ENCODE results near the gene HERC2.
"Not testable (repeated sequence)": the region's sequence is repeated elsewhere in the genome, so short reads cannot be mapped to it uniquely, and the experiment has no call there.

HERC2 gene, protein sequence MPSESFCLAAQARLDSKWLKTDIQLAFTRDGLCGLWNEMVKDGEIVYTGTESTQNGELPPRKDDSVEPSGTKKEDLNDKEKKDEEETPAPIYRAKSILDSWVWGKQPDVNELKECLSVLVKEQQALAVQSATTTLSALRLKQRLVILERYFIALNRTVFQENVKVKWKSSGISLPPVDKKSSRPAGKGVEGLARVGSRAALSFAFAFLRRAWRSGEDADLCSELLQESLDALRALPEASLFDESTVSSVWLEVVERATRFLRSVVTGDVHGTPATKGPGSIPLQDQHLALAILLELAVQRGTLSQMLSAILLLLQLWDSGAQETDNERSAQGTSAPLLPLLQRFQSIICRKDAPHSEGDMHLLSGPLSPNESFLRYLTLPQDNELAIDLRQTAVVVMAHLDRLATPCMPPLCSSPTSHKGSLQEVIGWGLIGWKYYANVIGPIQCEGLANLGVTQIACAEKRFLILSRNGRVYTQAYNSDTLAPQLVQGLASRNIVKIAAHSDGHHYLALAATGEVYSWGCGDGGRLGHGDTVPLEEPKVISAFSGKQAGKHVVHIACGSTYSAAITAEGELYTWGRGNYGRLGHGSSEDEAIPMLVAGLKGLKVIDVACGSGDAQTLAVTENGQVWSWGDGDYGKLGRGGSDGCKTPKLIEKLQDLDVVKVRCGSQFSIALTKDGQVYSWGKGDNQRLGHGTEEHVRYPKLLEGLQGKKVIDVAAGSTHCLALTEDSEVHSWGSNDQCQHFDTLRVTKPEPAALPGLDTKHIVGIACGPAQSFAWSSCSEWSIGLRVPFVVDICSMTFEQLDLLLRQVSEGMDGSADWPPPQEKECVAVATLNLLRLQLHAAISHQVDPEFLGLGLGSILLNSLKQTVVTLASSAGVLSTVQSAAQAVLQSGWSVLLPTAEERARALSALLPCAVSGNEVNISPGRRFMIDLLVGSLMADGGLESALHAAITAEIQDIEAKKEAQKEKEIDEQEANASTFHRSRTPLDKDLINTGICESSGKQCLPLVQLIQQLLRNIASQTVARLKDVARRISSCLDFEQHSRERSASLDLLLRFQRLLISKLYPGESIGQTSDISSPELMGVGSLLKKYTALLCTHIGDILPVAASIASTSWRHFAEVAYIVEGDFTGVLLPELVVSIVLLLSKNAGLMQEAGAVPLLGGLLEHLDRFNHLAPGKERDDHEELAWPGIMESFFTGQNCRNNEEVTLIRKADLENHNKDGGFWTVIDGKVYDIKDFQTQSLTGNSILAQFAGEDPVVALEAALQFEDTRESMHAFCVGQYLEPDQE (N-terminal part only)

GRCh38 chr15:28322129-28322588 lies at the start of gene HERC2:
HERC2 (minus strand) TSS chr15:28322179; CDS start chr15:28321433, 746 bp downstream.
- not testable (repeated sequence) for DNase-seq

- DNase-seq, result not testable (repeated sequence)
Observed at GRCh38 chr15:28365502-28365901, 43.5 kb upstream of the HERC2 start.

DNA sequence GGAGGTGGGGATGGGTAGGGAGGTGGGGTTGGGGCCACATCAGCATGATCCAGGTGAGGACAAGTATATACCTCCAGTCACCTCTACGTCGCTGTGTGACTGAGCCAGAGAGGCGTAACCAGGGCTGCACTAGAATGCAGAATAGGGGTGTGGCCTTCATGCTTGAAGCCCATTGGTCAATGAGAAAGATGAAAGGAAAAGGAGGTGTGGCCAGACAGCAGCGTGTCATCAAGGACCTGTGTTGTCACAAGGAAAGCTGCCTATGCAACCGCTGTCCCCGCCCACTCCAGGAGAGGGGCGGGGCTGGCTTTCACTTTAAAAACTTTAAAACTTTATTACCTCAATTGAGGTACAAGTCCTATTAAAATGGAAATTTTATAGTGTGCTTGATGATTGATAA lies 36.0 kb upstream of the HERC2 start, which contains the start of gene GOLGA6L24:
Gene GOLGA6L24 (minus strand): TSS at position 101 of the 400 bp plus-strand sequence. CDS start 61 bp downstream, at position 40.
- DNase-seq, result not testable (repeated sequence)

GRCh38 chr15:28321358-28322078 lies 461 bp downstream of the HERC2 start:
- not testable (repeated sequence) for DNase-seq

- not testable (repeated sequence) for DNase-seq
Observed at GRCh38 chr15:28319725-28320124, 2.3 kb downstream of the HERC2 start.

- DNase-seq, result not testable (repeated sequence)
Observed at GRCh38 chr15:28318828-28319227, 3.2 kb downstream of the HERC2 start.

DNA sequence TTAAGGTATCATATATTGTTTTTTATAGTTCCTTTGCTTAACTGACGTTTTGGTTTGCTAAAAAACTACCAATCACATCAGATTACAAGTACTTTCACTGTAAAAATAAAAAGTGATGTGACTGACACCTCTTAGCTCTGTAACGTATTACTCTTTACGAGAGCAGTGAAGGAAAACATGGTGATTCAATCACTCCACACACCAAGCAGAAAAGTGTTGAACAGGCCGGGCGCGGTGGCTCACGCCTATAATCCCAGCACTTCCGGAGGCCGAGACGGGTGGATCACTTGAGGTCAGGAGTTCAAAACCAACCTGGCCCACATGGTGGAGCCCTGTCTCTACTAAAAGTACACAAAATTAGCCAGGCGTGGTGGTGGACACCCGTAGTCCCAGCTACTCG lies 3.9 kb downstream of the HERC2 start:
- DNase-seq, result not testable (repeated sequence)

DNA sequence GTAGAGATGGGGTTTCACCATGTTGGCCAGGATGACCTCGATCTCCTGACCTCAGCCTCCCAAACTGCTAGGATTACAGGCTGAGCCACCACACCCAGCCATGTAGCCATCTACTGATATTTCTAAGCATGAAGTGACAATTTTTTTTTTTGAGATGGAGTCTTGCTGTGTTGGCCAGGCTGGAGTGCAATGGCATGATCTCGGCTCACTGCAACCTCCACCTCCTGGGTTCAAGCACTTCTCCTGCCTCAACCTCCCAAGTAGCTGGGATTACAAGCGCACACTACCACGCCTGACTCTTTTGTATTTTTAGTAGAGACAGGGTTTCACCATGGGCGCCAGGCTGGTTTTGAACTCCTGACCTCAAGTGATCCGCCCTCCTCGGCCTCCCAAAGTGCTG lies 5.0 kb downstream of the HERC2 start:
- DNase-seq, result not testable (repeated sequence)

DNA sequence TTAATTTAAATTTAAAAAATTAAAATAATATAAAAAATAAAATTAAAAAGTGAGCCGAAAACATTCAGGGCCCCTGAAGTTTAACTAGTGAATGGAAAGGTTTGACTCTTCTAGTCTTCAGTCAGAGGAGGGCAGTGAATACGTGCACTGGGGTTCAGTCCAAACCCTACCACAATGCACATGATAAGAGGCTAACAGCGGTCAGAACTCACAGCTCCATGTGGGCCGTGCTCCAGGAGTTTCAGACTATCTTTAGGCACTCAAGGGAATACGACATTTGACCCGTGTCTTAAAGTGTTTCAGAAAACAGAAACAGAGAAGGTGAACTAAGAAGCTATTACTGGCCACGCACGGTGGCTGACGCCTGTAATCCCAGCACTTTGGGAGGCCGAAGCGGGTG lies 11.5 kb downstream of the HERC2 start:
- DNase-seq, result not testable (repeated sequence)

DNA sequence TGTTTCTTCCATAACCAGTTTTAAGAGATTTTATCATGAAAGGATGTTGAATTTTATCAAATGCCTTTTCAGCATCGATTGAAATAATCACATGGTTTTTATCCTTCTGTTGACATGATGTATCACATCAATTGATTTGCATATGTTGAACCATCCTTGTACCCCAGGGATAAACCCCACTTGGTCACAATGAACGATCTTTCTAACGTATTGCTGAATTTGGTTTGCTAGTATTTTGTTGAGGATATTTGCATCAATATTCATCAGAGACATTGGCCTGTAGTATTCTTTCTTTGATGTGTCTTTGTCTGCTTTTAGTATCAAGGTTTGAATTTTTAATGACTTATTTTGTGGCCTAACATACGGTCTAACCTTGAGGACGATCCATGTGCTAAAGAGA lies 13.3 kb downstream of the HERC2 start:
- not testable (repeated sequence) for DNase-seq

GRCh38 chr15:28305700-28306099 lies 16.3 kb downstream of the HERC2 start:
- not testable (repeated sequence) for DNase-seq

GRCh38 chr15:28297434-28297833 lies 24.5 kb downstream of the HERC2 start:
- not testable (repeated sequence) for DNase-seq

DNA sequence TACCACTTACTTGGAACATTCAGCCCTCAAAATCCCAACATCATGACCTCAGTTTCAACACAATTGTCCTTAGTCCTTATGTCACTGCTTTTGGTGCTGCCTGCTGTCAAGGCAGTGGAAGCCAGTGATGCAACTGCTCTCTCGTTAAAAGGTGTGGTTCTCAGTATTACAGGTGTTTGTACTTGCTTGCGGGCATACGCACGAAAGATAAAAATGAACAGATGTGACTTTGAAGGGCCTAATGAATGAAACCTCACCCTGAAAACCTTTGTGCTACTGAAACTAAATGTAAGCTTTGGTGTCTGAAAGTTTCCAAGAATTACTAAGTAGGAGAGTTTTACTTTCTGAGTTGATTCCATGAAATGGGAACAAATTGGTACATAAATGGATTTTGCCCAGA lies 25.2 kb downstream of the HERC2 start:
- DNase-seq, result not testable (repeated sequence)

- DNase-seq, result not testable (repeated sequence)
Observed at GRCh38 chr15:28295009-28295563, 26.9 kb downstream of the HERC2 start.

DNA sequence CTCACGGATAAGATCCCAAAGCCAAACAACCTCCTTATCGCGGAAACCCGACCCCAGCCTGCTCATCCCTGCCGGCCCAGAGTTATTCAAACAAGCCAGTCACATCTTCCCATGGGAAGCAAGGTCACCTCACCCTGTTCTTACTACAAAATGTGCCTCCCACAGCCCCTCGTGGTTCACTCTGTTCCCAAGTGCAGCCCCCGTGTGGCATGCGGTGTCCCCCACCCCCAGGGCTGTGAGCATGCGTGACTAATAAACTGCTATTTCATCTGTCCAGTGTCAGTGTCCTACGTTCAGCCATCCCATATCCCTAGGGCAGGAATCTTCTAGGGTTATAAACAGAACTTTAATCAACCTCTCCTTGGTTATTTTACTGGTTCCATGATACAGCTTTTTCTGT lies 27.4 kb downstream of the HERC2 start:
- not testable (repeated sequence) for DNase-seq

DNA sequence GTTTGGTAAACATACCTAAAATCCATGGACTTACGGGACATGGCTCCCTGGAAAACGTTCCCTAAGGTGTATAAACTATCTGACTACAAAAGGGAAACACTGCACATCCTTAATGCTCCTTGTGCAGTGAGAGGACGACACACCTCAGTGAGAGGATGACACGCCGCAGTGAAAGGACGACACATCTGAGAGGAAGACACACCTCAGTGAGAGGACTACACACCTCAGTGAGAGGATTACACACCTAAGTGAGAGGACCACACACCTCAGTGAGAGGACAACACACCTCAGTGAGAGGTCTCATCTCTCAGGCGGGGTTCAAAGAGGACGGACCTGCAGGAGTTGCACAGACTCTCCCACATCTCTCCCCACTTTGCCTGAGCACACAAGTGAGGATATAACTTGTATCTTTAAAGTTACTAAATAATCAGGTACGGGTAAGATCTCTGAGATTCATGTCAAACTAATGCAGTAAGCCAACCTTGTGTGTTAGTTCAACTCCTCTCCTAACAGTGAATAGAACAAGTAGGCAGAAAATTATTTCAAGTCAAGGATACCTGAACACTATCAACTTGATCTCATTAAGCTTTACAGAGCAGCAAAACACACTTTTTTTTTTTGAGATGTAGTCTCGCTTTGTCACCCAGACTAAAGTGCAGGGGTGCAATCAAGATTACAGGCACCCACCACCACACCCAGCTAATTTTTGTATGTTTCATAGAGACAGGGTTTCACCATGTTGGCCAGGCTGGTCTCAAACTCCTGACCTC lies 32.1 kb downstream of the HERC2 start:
- no peak for DNase-seq

GRCh38 chr15:28288830-28289693 lies 32.9 kb downstream of the HERC2 start:
- not testable (repeated sequence) for DNase-seq

DNA sequence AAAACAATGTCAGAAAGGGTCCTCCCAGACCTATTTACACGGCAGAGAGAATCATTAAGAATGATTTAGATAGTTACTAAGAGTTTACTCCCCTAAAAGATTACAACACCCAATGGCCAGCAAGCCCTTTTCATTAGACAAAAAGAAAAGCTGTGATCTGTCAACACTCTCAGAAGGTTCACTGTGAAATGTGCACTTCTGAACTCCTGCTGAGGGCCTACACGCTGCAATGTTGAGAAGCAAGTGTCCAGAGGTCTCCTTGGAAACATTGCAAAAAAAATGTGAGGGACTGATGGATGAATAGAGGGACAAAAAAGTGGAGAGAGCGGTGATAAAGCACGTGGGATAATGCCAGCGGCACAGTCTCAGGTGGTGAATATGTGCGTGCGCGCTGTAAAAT lies 35.3 kb downstream of the HERC2 start:
- not testable (repeated sequence) for DNase-seq

- DNase-seq, result no peak
Observed at GRCh38 chr15:28286031-28286430, 35.9 kb downstream of the HERC2 start.

Measured in right hindlimb (tissue), 1 donor.